AG10803 (cell line): Measurements from ENCODE around the gene CYB5R3.
A peak's percentile ranks its signal among the peaks of the same experiment; 100 is the strongest.

ENCODE experiments used
- DNase-seq: peaks from one replicate; pipeline ENCODE4 v3.0.0; 2010; ENCODE audit warnings: low read depth
- H3K4me3 ChIP-seq: 2 replicates; pipeline ENCODE4 v1.5.1; 2011; ENCODE audit warnings: mild to moderate bottlenecking, low read length, control low read depth
- CTCF ChIP-seq: conservative IDR thresholded peaks from 2 replicates; pipeline ENCODE4 v1.5.1; 2011; ENCODE audit warnings: mild to moderate bottlenecking, low read length, control low read depth, inconsistent platforms

The CYB5R3 gene

GRCh38 chr22:42642806-42643633 lies 6.2 kb downstream of the CYB5R3 start:
- no peak for TF ChIP-seq CTCF
- no peak overlapping the region for H3K4me3 ChIP-seq
- DNase-seq: no peak

GRCh38 chr22:42641801-42642413 lies 7.3 kb downstream of the CYB5R3 start:
- no peak overlapping the region for H3K4me3 ChIP-seq
- DNase-seq: no peak
- no peak for TF ChIP-seq CTCF

- H3K4me3 ChIP-seq: no peak overlapping the region
- TF ChIP-seq CTCF: no peak
- DNase-seq: no peak
These were observed 9.5 kb downstream of the CYB5R3 start for GRCh38 chr22:42639541-42640241.

GRCh38 chr22:42637555-42637954 lies 11.6 kb downstream of the CYB5R3 start:
- no peak for DNase-seq
- H3K4me3 ChIP-seq: no peak overlapping the region
- TF ChIP-seq CTCF: no peak

GRCh38 chr22:42636506-42636905 lies 12.7 kb downstream of the CYB5R3 start:
- H3K4me3 ChIP-seq: no peak overlapping the region
- DNase-seq: no peak
- TF ChIP-seq CTCF: no peak

- DNase-seq: peak; percentile 94
- TF ChIP-seq CTCF: no peak
- no peak overlapping the region for H3K4me3 ChIP-seq
These were observed 13.7 kb downstream of the CYB5R3 start for GRCh38 chr22:42635531-42635930.
